ENCODE measurements around the gene CSTF1.

DNA sequence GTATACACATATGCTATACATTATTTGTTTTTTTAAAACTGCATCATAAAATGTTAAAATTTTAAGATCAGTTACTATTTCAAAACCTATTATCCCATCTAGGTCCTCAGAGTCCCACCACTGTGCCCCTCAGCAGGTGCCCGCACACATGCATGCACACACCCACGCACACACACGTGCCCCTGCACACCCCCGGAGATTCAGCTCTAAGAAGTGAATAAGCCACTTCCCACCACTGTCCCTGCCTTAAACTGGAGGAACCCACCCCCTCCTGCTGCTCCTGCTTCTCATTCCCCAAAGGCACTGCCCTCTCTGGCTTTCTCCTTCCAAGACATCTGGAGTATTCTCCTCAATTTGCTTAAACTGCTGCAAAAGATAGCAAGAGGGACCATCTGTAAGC lies 39.1 kb upstream of the CSTF1 start:
- TF ChIP-seq, protein P1, sequence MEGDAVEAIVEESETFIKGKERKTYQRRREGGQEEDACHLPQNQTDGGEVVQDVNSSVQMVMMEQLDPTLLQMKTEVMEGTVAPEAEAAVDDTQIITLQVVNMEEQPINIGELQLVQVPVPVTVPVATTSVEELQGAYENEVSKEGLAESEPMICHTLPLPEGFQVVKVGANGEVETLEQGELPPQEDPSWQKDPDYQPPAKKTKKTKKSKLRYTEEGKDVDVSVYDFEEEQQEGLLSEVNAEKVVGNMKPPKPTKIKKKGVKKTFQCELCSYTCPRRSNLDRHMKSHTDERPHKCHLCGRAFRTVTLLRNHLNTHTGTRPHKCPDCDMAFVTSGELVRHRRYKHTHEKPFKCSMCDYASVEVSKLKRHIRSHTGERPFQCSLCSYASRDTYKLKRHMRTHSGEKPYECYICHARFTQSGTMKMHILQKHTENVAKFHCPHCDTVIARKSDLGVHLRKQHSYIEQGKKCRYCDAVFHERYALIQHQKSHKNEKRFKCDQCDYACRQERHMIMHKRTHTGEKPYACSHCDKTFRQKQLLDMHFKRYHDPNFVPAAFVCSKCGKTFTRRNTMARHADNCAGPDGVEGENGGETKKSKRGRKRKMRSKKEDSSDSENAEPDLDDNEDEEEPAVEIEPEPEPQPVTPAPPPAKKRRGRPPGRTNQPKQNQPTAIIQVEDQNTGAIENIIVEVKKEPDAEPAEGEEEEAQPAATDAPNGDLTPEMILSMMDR (conservative IDR thresholded peaks at IDR 0.05): no peak
- no peak for TF ChIP-seq ZFX (IDR thresholded peaks at IDR 0.05)

All from C4-2B (cell line).